ENCODE results near the gene B3GALNT2. TPM values are rescaled to one million over a fixed set of nuclear protein-coding genes. Genes with fewer than 3 reads are reported as not detected.
A peak's percentile ranks its signal among the peaks of the same experiment; 100 is the strongest.

B3GALNT2 gene
- total and polyA plus RNA-seq, 2 of the 4 experiments (the other 2 are of a cell fraction), result 11.0 to 32.8 TPM

- Histone ChIP-seq H4K91ac (ENCODE audit: insufficient read depth, low read depth, low read length) (no peak overlapping the region), H2BK120ac (ENCODE audit: low read depth, low read length) (no peak overlapping the region), H3K36me3 (ENCODE audit: control insufficient read depth, insufficient read depth, low read length) (peaks cover 18% of the 10 kb centered on the region), H3K9me3 (ENCODE audit: control insufficient read depth, insufficient read depth, low read length) (no peaks in the 10 kb centered on the region), H4K20me1 (ENCODE audit: insufficient read depth, low read length) (peaks cover 13% of the 10 kb centered on the region; the same call in 1 of the 2 replicates), H4K5ac (ENCODE audit: low read depth, low read length) (no peak overlapping the region), H2AK5ac (ENCODE audit: low read depth, low read length) (no peak overlapping the region), H3K14ac (replicated peaks; ENCODE audit: low read depth, low read length) (no peak overlapping the region), H2BK20ac (ENCODE audit: low read depth, low read length) (no peak overlapping the region), H4K8ac (ENCODE audit: low read depth in 2 of 2, low read length in 2 of 2) (no peak overlapping the region), H3K9me1 (ENCODE audit: insufficient read depth, low read length) (peaks cover 6% of the 10 kb centered on the region), H2AK9ac (replicated peaks; ENCODE audit: low read depth, low read length, poor library complexity) (no peak overlapping the region), H2AFZ (replicated peaks; ENCODE audit: low read length, poor library complexity) (no peak overlapping the region), H3K56ac (ENCODE audit: extremely low read depth, insufficient read depth, low read length) (no peak overlapping the region), H3K4me1 (ENCODE audit: control insufficient read depth, insufficient read depth, low read length) (no peaks in the 10 kb centered on the region), H3K23ac (ENCODE audit: low read depth, low read length) (0 out of 2 replicates have a peak overlapping the region, but pooled peaks have one; percentile 10), H3K18ac (ENCODE audit: low read depth, low read length) (no peak overlapping the region), H2BK5ac (ENCODE audit: low read depth, low read length, poor library complexity, severe bottlenecking) (no peak overlapping the region), H3K4me2 (ENCODE audit: low read depth, low read length) (no peak overlapping the region), H3K27me3 (ENCODE audit: control insufficient read depth, insufficient read depth, low read length) (no peaks in the 10 kb centered on the region), H2BK15ac (ENCODE audit: low read depth, low read length) (no peak overlapping the region), H3K27ac (ENCODE audit: insufficient read depth, low read length) (no peak overlapping the region), H3K4me3 (ENCODE audit: insufficient read depth, low read depth, low read length) (no peak overlapping the region), H3K9ac (ENCODE audit: low read depth, low read length) (no peak overlapping the region), H3K79me1 (ENCODE audit: low read depth in 1 of 2, low read length in 2 of 2) (peaks cover 11 to 26% of the 10 kb centered on the region in 2 experiments), H3K4ac (ENCODE audit: low read depth, low read length) (no peak overlapping the region)
- TF ChIP-seq MXI1 (IDR thresholded peaks at IDR 0.05; ENCODE audit: borderline replicate concordance, low read depth, low read length) (no peak), FOS (IDR thresholded peaks at IDR 0.05; ENCODE audit: low read depth, low read length) (no peak), RFX5 (IDR thresholded peaks at IDR 0.05; ENCODE audit: low read depth, low read length) (no peak), MAFK (IDR thresholded peaks at IDR 0.05; ENCODE audit: low read depth, low read length) (no peak), RAD21 (IDR thresholded peaks at IDR 0.05; ENCODE audit: low read length) (no peak), MAZ (IDR thresholded peaks at IDR 0.05; ENCODE audit: borderline replicate concordance, low read depth, low read length) (no peak), CTCF (conservative IDR thresholded peaks at IDR 0.05; ENCODE audit: low read depth, low read length) (no peak), RCOR1 (IDR thresholded peaks at IDR 0.05; ENCODE audit: insufficient replicate concordance, low read length) (no peak), SMC3 (IDR thresholded peaks at IDR 0.05; ENCODE audit: low read depth, low read length) (no peak), NFE2L2 (IDR thresholded peaks at IDR 0.05; ENCODE audit: low read depth, low read length) (no peak), POLR2A (IDR thresholded peaks at IDR 0.05; ENCODE audit: low read depth, low read length) (no peak), CHD1 (IDR thresholded peaks at IDR 0.05; ENCODE audit: low read depth, low read length) (no peak), ELK1 (IDR thresholded peaks at IDR 0.05; ENCODE audit: borderline replicate concordance, low read depth, low read length) (no peak)
- in situ Hi-C loops (cut with MboI; ENCODE audit: low sequenced_read_pairs) (no loop called here), intact Hi-C loops (cut with micrococcal nuclease) (loop anchor here (5.0 kb wide), 1 partner anchor 558 kb away; no protein-coding TSS in a partner anchor), dilution Hi-C loops (cut with HindIII; ENCODE audit: low sequenced_read_pairs, unreplicated experiment) (no loop called here)
- no peak for DNase-seq
- no TSS peak for BruUV-seq (replicated peaks)
- no CpG with 5 or more reads among the region's 9 CpGs for WGBS, 2 experiments (ENCODE audit: extremely low coverage in 2 of 2, insufficient read length in 1 of 2)
- ChIA-PET CTCF (interaction anchor here (0.7 kb wide), 1 partner anchor 10 kb away, joined by 3 read pairs; no protein-coding TSS in a partner anchor), POLR2A (ENCODE audit: unreplicated experiment) (no interaction called here)
- no peak for ATAC-seq (ENCODE audit: low read depth)
Measured at GRCh38 chr1:235494531-235494930, 9.7 kb downstream of the B3GALNT2 start.

Data from IMR-90 (cell line).